A673 (cell line): ENCODE results near the gene B9D1.

Experiments used
- CTCF ChIP-seq: fragments of 300-800, 200-600 bp; sonication (generic); conservative IDR thresholded peaks from 2 replicates; pipeline ENCODE4 v1.5.1; 2017; ENCODE audit warnings: low read depth, mild to moderate bottlenecking, antibody characterized with exemption, low read length, moderate library complexity, mixed read lengths
- EZH2 ChIP-seq: fragments of 200-600 bp; sonication (generic); IDR thresholded peaks from 2 replicates; pipeline ENCODE4 v1.6.1; 2017; ENCODE audit warnings: borderline replicate concordance, low read depth, mild to moderate bottlenecking, mixed read lengths, antibody characterized with exemption, low read length; ENCODE audit not compliant: poor library complexity, severe bottlenecking

- TF ChIP-seq CTCF (no peak), EZH2 (no peak)
These were observed 16.8 kb downstream of the B9D1 start for GRCh38 chr17:19345486-19346350.
